Superior temporal gyrus (tissue), 1 donor: ENCODE measurements around the gene ADPGK.
"Not testable (repeated sequence)": the region's sequence is repeated elsewhere in the genome, so short reads cannot be mapped to it uniquely, and the experiment has no call there.

ENCODE experiments used
- DNase-seq: peaks from one replicate; pipeline ENCODE4 v3.0.0-alpha.2; 2016; ENCODE audit errors: extremely low spot score

ADPGK gene

DNA sequence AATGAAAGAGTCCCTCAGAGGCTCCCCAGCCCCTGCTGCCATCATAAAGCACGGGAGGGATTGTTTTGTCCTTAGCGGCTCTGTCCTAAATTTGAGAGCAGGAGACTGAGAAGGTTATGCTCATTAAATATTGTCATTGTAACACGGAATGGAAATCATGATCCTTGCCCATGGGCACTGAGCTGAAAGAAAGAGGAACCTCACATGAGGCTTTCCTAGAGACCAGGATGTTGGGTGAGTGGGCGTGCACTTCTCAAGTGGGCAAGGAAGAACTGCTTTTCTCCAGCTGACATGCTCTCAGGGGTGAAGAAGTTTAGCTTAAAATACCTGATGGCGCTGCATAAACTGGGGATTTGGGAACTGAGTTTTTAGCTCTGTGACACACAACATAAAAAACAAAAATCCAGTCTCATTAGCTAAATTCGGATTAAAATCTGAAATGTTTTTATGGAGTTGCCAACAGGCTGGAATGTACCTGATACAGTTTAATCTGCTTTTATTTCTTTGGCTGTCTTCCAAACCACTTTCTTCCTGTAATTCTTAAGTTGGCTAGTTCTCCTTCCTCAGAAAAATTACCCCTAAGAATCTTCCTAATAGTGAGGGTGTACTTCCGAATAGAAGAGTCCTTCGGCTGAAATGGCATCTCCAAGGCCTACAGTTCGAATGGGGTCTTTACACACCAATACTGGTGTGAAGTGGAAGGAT, 31.7 kb downstream of the ADPGK start:
- no peak for DNase-seq

GRCh38 chr15:72749700-72750099, 33.9 kb downstream of the ADPGK start:
- no peak for DNase-seq

DNA sequence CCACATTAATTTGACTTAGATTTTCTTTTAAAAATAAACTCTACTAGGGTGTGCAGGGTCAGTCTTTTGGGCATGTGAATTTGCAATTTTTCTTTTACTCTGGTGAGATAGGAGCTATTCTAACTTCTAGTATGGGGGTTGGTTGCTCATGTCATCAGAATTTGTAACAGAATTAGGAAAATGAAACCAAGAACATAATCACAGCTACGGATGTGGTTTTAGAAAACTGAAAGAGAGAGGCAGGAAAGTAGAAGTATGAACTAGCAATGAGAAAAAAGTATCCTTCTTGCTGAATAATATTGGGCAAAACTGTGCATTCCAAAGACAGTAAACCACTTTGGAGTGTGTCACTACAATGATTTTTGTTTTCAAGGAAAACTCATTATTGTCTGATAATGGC, 43.3 kb downstream of the ADPGK start:
- DNase-seq: no peak

- no peak for DNase-seq
These were observed 45.8 kb downstream of the ADPGK start for GRCh38 chr15:72737723-72738122.

DNA sequence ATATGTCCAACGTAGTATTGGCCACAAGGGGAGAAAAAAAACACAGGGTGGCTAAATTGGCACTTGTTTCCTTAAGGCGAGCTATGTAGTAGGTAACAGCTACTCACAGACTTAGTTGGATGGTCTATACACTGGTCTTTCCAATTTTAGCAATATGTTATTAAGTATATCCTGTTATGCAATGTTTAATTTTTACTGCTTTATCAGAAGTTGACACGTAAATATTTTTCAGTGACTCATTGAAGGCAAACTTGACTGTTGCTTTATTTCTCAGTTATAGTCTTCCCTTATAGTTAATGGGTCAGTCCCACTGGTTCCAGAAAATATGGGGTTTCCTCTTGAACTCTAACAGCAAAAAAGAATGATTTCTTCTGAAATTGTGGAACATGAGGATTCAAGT, 46.5 kb downstream of the ADPGK start:
- no peak for DNase-seq

GRCh38 chr15:72735111-72735510, 48.4 kb downstream of the ADPGK start:
- no peak for DNase-seq

DNA sequence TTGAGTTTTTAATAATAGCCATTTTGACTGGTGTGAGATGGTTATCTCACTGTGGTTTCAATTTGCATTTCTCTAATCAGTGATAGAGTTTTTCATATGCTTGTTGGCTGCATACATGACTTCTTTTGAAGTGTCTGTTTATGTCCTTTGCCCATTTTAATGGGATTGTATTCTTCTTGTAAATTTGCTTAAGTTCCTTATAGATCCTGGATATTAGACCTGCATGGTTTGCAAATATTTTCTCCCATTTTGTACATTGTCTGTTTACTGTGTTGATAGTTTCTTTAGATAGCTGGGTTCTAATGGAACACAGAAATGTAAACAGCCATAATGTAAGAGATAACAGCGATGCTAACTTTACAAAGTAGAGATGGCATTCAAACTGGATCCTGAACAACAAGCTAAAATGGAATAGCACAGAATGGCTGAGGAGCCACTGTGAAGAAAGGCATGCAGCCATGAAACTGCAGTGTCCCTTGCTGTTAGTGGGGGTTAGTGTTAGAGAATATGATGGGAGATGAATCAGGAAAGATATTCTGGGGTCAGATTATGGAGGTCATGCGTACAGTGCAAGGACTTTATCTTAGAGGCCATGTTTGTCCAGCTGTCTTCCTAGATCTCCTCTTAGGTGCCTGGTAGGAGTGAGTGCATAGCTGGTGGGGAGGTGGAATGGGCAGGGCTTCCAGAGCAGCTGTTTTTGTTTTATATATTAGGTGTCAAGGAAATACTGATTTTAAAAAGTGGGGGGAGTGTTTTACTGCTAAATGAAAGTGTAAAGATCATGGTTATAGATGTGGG, 49.4 kb downstream of the ADPGK start:
- no peak for DNase-seq

DNA sequence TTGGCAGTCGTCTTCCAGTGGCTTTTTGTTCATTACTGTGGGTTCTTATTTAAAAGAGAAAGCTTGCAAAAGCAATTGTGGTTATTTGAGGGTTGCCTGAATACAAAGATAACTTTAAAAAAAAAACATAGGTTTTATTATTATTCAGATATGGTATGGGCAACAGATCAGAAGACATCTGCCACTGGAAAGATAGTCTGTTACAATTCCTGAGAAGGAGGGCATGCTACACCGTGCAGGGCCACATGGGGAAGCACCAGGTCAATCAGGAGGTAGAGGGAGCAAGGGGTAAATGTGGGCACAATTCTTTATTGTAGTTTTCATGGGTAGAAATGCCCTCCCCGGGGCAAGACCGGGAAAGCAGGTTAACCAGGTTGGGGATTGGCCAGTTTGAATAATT, 51.0 kb downstream of the ADPGK start:
- no peak for DNase-seq

GRCh38 chr15:72732086-72732485, 51.5 kb downstream of the ADPGK start:
- no peak for DNase-seq

DNA sequence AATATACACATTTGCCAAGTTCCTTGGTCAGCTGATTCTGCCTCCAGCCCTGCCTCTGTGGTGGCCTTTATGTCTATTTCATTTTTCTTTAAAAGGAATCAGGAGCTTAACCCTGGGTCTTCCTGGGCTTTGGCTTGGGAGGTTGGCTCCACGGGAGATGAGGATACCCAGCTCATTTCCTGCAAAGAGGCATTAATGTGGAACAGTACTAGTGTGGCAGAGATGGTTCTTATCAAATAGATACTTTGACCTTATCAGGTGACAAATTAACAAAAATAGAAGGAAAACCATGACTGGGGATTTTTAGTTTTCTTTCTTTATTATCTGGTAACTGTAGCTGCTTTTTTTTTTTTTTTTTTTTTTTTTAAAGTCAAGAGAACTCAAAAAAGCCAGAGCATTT, 54.7 kb downstream of the ADPGK start:
- DNase-seq: no peak

- not testable (repeated sequence) for DNase-seq
These were observed 55.3 kb downstream of the ADPGK start for GRCh38 chr15:72728249-72728648.

GRCh38 chr15:72727154-72727553, 56.4 kb downstream of the ADPGK start:
- no peak for DNase-seq

DNA sequence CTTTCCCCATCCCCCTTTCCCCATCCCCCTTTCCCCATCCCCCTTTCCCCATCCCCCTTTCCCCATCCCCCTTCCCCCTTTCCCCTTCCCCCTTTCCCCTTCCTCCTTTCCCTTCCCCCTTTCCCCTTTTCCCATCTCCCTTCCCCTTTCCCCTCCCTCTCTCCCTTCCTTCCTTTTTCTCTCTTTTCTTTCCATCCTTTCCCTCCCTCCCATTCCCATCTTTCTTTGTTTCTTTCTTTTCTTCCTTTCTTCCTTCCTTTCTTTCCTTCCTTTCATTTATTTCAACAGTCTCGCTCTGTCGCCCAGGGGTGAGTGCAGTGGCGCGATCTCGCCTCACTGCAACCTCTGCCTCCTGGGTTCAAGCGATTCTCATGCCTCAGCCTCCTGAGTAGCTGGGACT, 57.7 kb downstream of the ADPGK start:
- DNase-seq: not testable (repeated sequence)

DNA sequence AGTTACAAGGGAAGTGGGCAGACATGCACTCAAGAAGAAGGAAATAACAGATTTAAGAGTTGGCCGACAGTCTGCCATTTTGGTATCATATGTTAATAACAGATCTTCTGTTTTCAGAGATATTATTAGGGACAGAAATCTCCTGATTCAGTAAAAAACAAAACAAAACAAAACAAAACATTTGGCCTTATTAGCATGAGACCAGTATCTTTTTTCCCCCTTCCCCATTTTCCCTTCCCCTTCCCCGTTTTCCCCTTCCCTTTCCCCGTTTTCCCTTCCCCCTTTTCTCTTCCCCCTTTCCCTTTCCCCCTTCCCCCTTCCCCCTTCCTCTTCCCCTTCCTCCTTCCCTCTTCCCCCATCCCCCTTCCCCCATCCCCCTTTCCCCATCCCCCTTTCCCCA, 58.1 kb downstream of the ADPGK start:
- no peak for DNase-seq

GRCh38 chr15:72724028-72724427, 59.5 kb downstream of the ADPGK start:
- no peak for DNase-seq

- DNase-seq: peak; percentile 77
These were observed 61.4 kb downstream of the ADPGK start for GRCh38 chr15:72722071-72722696.

DNA sequence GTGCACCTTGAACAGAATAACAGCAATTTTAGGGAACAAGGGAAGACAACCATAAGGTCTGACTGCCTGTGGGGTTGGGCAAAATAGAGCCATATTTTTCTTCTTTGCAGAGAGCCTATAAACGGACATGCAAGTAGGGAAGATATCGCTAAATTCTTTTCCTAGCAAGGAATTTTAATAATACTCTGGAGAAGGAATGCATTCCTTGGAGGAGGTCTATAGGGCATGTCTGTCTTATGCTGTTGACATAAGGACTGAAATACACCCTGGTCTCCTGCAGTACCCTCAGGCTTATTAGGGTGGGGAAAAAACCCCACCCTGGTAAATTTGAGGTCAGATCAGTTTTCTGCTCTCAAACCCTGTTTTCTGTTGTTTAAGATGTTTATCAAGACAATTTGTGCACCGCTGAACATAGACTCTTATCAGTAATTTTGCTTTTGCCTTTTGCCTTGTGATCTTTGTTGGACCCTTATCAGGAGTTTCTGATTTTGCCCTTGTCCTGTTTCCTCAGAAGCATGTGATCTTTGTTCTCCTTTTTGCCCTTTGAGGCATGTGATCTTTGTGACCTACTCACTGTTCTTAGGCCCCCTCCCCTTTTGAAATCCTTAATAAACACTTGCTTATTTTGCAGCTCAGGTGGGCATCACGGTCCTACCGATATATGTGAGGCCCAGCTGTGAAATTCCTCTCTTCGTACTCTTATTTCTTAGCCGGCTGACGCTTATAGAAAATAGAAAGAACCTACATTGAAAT, 74.8 kb downstream of the ADPGK start:
- not testable (repeated sequence) for DNase-seq

- no peak for DNase-seq
These were observed 77.3 kb downstream of the ADPGK start for GRCh38 chr15:72706266-72706665.
